Liver (tissue), 9 donors: ENCODE data around the gene CACNB4. TPM values are rescaled to one million over a fixed set of nuclear protein-coding genes. Genes with fewer than 3 reads are reported as not detected.

ENCODE experiments used
- DNase-seq: peaks from one replicate; pipeline ENCODE4 v3.0.0-alpha.2; 2017; ENCODE audit warnings: low spot score
- H3K27ac ChIP-seq, 2 donors: one replicate each; pipeline ENCODE4 v1.7.0; 2013; ENCODE audit warnings: inconsistent platforms in 2 of 2, low read length in 2 of 2, control low read depth in 1 of 2, low read depth in 1 of 2, mild to moderate bottlenecking in 1 of 2
- H3K27me3 ChIP-seq, 4 donors: one replicate each; pipeline versions ENCODE4 v1.6.1 to v1.7.0; 2013; ENCODE audit warnings: low read length in 3 of 4, inconsistent platforms in 1 of 4, mild to moderate bottlenecking in 1 of 4, moderate library complexity in 1 of 4; ENCODE audit not compliant: control insufficient read depth in 4 of 4, insufficient read depth in 4 of 4
- H3K36me3 ChIP-seq, 4 donors: one replicate each; pipeline versions ENCODE4 v1.6.1 to v1.7.0; 2013; ENCODE audit warnings: low read length in 3 of 4, mild to moderate bottlenecking in 3 of 4, low read depth in 1 of 4, moderate library complexity in 1 of 4; ENCODE audit not compliant: control insufficient read depth in 4 of 4, insufficient read depth in 3 of 4
- H3K4me1 ChIP-seq, 4 donors: one replicate each; pipeline versions ENCODE4 v1.6.1 to v1.7.0; 2013; ENCODE audit warnings: low read length in 3 of 4, mild to moderate bottlenecking in 3 of 4, moderate library complexity in 1 of 4; ENCODE audit not compliant: control insufficient read depth in 4 of 4, insufficient read depth in 4 of 4
- H3K4me3 ChIP-seq, 3 donors: one replicate each; pipeline versions ENCODE4 v1.6.1 to v1.7.0; 2013; ENCODE audit warnings: low read length in 3 of 3, control low read depth in 1 of 3, low read depth in 1 of 3, mild to moderate bottlenecking in 1 of 3
- H3K9ac ChIP-seq, 2 donors: one replicate each; pipeline ENCODE4 v1.7.0; 2013; ENCODE audit warnings: low read length in 2 of 2, mild to moderate bottlenecking in 2 of 2, moderate library complexity in 2 of 2, control low read depth in 1 of 2, low read depth in 1 of 2
- H3K9me3 ChIP-seq, 4 donors: one replicate each; pipeline versions ENCODE4 v1.6.1 to v1.7.0; 2013; ENCODE audit warnings: low read length in 3 of 4; ENCODE audit not compliant: control insufficient read depth in 4 of 4
- EGR1 ChIP-seq, 2 donors: IDR thresholded peaks; 2 replicates each; pipeline ENCODE4 v1.6.1; 2016 to 2018; ENCODE audit warnings: antibody characterized with exemption in 2 of 2, low read depth in 2 of 2
- FOXA1 ChIP-seq: IDR thresholded peaks from 2 replicates; pipeline ENCODE4 v1.6.1; 2016; ENCODE audit warnings: antibody characterized with exemption
- FOXA2 ChIP-seq: IDR thresholded peaks from 2 replicates; pipeline ENCODE4 v1.6.1; 2016; ENCODE audit warnings: antibody characterized with exemption
- GABPA ChIP-seq, 2 donors: IDR thresholded peaks in 1 of 2; conservative IDR thresholded peaks in 1 of 2; 2 replicates each; pipeline ENCODE4 v1.6.1; 2016; ENCODE audit warnings: antibody characterized with exemption in 2 of 2, mild to moderate bottlenecking in 1 of 2, moderate library complexity in 1 of 2
- HNF4A ChIP-seq, 2 donors: conservative IDR thresholded peaks; 2 replicates each; pipeline ENCODE4 v1.6.1; 2016; ENCODE audit warnings: antibody characterized with exemption in 2 of 2, mild to moderate bottlenecking in 2 of 2
- HNF4G ChIP-seq: IDR thresholded peaks from 2 replicates; pipeline ENCODE4 v1.6.1; 2016; ENCODE audit warnings: antibody characterized with exemption
- JUND ChIP-seq, 2 donors: IDR thresholded peaks; 2 replicates each; pipeline ENCODE4 v1.6.1; 2016; ENCODE audit warnings: antibody characterized with exemption in 2 of 2
- MAX ChIP-seq: IDR thresholded peaks from 2 replicates; pipeline ENCODE4 v1.6.1; 2016; ENCODE audit warnings: antibody characterized with exemption
- NR2F2 ChIP-seq: IDR thresholded peaks from 2 replicates; pipeline ENCODE4 v1.6.1; 2016; ENCODE audit warnings: antibody characterized with exemption
- RAD21 ChIP-seq, 2 donors: IDR thresholded peaks; 2 replicates each; pipeline ENCODE4 v1.6.1; 2016; ENCODE audit warnings: antibody characterized with exemption in 2 of 2, mild to moderate bottlenecking in 2 of 2
- REST ChIP-seq: IDR thresholded peaks from 2 replicates; pipeline ENCODE4 v1.6.1; 2016; ENCODE audit warnings: antibody characterized with exemption, mild to moderate bottlenecking
- RXRA ChIP-seq, 2 donors: IDR thresholded peaks; 2 replicates each; pipeline ENCODE4 v1.6.1; 2017 to 2018; ENCODE audit warnings: antibody characterized with exemption in 2 of 2, mild to moderate bottlenecking in 1 of 2
- SP1 ChIP-seq: IDR thresholded peaks from 2 replicates; pipeline ENCODE4 v1.6.1; 2018; ENCODE audit warnings: antibody characterized with exemption, mild to moderate bottlenecking
- TAF1 ChIP-seq: conservative IDR thresholded peaks from 2 replicates; pipeline ENCODE4 v1.6.1; 2016; ENCODE audit warnings: antibody characterized with exemption, mild to moderate bottlenecking
- YY1 ChIP-seq: IDR thresholded peaks from 2 replicates; pipeline ENCODE4 v1.6.1; 2016; ENCODE audit warnings: antibody characterized with exemption, mild to moderate bottlenecking
- ZBTB33 ChIP-seq: IDR thresholded peaks from 2 replicates; pipeline ENCODE4 v1.6.1; 2016; ENCODE audit warnings: antibody characterized with exemption
- WGBS: extraction: QIAGEN DNeasy Blood & Tissue Kit; methylation state at CpG from one replicate; pipeline ENCODE4 v1.1.7; 2013; 5-methylcytosine and 5-hydroxymethylcytosine counted together
- polyA plus RNA-seq, 2 donors: library from polyadenylated mRNA; stranded (reverse) in 1 of 2; unstranded in 1 of 2; fragments of 200-250 nt in 1 of 2; fragments of >200 nt in 1 of 2; fragmentation: Nextera tagmentation in 1 of 2; extraction: Ambion mirVana in 1 of 2; gene quantifications; one replicate each; pipeline versions ENCODE4 v1.2.1 to v1.2.3, GENCODE V29; 2013 to 2015
- total RNA-seq, 2 donors: library from RNA; depleted of rRNA; stranded (reverse); fragments of >200 nt; gene quantifications; one replicate each; pipeline ENCODE4 v1.2.3, GENCODE V29; 2014
- TF ChIP-seq, protein P1 (sequence below): IDR thresholded peaks from 2 replicates; pipeline ENCODE4 v1.6.1; 2016; ENCODE audit warnings: antibody characterized with exemption
- TF ChIP-seq, protein P2 (sequence below): fragments of 150-350 bp; IDR thresholded peaks from 2 replicates; pipeline ENCODE4 v1.5.1; 2017; ENCODE audit warnings: improper control_type of control experiment, low read depth, low read length; ENCODE audit not compliant: missing input control
- donor health status: healthy.
- donor health status: healthy.
- donor health status: healthy.
- donor health status: healthy.
- donor health status: healthy.

The CACNB4 gene
- total and polyA plus RNA-seq, 4 donors = 0.02 to 0.50 (median 0.21) TPM

GRCh38 chr2:152062125-152063091 is 36.4 kb downstream of the CACNB4 start:
- Histone ChIP-seq H3K4me1 (no peaks in the 10 kb centered on the region), H3K4me3 (no peak overlapping the region), H3K9ac (no peak overlapping the region), H3K27me3 (no peaks in the 10 kb centered on the region), H3K9me3 (no peaks in the 10 kb centered on the region), H3K36me3 (no peaks in the 10 kb centered on the region), H3K27ac (no peak overlapping the region)
- DNase-seq = no peak
- 77% methylated on average over 7 of the region's 7 CpGs for WGBS
- TF ChIP-seq YY1 (no peak), FOXA1 (no peak), MAX (no peak)
- TF ChIP-seq, protein P1, sequence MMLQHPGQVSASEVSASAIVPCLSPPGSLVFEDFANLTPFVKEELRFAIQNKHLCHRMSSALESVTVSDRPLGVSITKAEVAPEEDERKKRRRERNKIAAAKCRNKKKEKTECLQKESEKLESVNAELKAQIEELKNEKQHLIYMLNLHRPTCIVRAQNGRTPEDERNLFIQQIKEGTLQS = no peak

- H3K27me3 ChIP-seq = no peaks in the 10 kb centered on the region
- no peak overlapping the region for H3K9ac ChIP-seq
- no peak for DNase-seq
- TF ChIP-seq EGR1 (IDR thresholded peaks at IDR 0.05; ENCODE audit: low read depth in 2 of 2) = no peak
- 83% methylated on average over 1 of the region's 1 CpG for WGBS
- no peak overlapping the region for H3K27ac ChIP-seq
- no peaks in the 10 kb centered on the region for H3K9me3 ChIP-seq
- no peaks in the 10 kb centered on the region for H3K4me1 ChIP-seq
- H3K4me3 ChIP-seq = no peak overlapping the region
- no peaks in the 10 kb centered on the region for H3K36me3 ChIP-seq
Measured at GRCh38 chr2:152061383-152061782, 37.5 kb downstream of the CACNB4 start.

DNA sequence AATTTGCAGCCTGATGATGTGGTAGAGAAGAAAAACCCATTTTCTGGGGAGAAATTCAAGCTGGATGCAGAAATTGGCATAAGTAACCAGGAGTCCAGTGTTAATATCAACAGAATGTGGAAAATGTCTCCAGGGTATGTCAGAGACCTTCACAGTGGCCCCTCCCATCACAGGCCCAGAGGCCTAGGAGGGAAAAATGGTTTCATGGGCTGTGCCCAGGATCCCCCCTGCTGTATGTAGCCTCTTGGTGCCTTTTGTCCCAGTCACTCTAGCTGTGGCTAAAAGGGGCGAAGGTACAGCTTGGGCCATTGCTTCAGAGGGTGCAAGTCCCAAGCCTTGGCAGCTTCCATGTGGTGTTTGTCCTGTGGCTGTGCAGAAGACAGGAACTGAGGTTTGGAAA is 40.2 kb downstream of the CACNB4 start:
- Histone ChIP-seq H3K4me3 (no peak overlapping the region), H3K27me3 (no peaks in the 10 kb centered on the region), H3K36me3 (no peaks in the 10 kb centered on the region), H3K9me3 (no peaks in the 10 kb centered on the region), H3K27ac (no peak overlapping the region), H3K9ac (no peak overlapping the region), H3K4me1 (no peaks in the 10 kb centered on the region)
- 93% methylated on average over 1 of the region's 1 CpG for WGBS
- DNase-seq = no peak
- TF ChIP-seq JUND (IDR thresholded peaks at IDR 0.05) (no peak), HNF4A (conservative IDR thresholded peaks at IDR 0.05) (no peak), YY1 (no peak), FOXA1 (no peak), RXRA (IDR thresholded peaks at IDR 0.05) (no peak), RAD21 (IDR thresholded peaks at IDR 0.05) (no peak), MAX (no peak), NR2F2 (no peak), SP1 (no peak), EGR1 (IDR thresholded peaks at IDR 0.05; ENCODE audit: low read depth in 2 of 2) (no peak), FOXA2 (no peak), GABPA (IDR thresholded peaks at IDR 0.05 in 1 of 2, conservative IDR thresholded peaks at IDR 0.05 in 1 of 2) (no peak), HNF4G (no peak), ZBTB33 (no peak), REST (no peak), TAF1 (no peak)
- TF ChIP-seq, protein P2, sequence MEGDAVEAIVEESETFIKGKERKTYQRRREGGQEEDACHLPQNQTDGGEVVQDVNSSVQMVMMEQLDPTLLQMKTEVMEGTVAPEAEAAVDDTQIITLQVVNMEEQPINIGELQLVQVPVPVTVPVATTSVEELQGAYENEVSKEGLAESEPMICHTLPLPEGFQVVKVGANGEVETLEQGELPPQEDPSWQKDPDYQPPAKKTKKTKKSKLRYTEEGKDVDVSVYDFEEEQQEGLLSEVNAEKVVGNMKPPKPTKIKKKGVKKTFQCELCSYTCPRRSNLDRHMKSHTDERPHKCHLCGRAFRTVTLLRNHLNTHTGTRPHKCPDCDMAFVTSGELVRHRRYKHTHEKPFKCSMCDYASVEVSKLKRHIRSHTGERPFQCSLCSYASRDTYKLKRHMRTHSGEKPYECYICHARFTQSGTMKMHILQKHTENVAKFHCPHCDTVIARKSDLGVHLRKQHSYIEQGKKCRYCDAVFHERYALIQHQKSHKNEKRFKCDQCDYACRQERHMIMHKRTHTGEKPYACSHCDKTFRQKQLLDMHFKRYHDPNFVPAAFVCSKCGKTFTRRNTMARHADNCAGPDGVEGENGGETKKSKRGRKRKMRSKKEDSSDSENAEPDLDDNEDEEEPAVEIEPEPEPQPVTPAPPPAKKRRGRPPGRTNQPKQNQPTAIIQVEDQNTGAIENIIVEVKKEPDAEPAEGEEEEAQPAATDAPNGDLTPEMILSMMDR = no peak
- TF ChIP-seq, protein P1 = no peak
